RWPE2 (cell line): ENCODE measurements around the gene ACACB.
A peak's percentile ranks its signal among the peaks of the same experiment; 100 is the strongest.

Experiments
- ATAC-seq: fragments of 200-7000 bp; cut with Tn5 transposase; 3 replicates; pipeline ENCODE4 v1.9.1; 2021; ENCODE audit warnings: low read depth
- DNase-seq: peaks from one replicate; pipeline ENCODE4 v3.0.0-alpha.2; 2020; ENCODE audit warnings: low spot score
- H3K27ac ChIP-seq: fragments of 450-650 bp; 2 replicates; pipeline ENCODE4 v1.5.1; 2017; ENCODE audit warnings: mild to moderate bottlenecking; ENCODE audit not compliant: poor library complexity, severe bottlenecking
- H3K27me3 ChIP-seq: fragments of 250-450 bp; sonication (Bioruptor Pico); 2 replicates; pipeline ENCODE4 v1.5.1; 2021; ENCODE audit warnings: mild to moderate bottlenecking, moderate library complexity; ENCODE audit not compliant: insufficient read depth, poor library complexity, severe bottlenecking
- H3K36me3 ChIP-seq: fragments of 250-450 bp; sonication (Bioruptor Pico); 2 replicates; pipeline ENCODE4 v1.5.1; 2020; ENCODE audit warnings: low read depth, mild to moderate bottlenecking, moderate library complexity
- H3K4me1 ChIP-seq: fragments of 250-450 bp; sonication (Bioruptor Pico); 2 replicates; pipeline ENCODE4 v1.5.1; 2021; ENCODE audit warnings: mild to moderate bottlenecking, moderate library complexity; ENCODE audit not compliant: insufficient read depth, poor library complexity, severe bottlenecking
- H3K4me3 ChIP-seq: fragments of 250-450 bp; sonication (Bioruptor Pico); 2 replicates; pipeline ENCODE4 v1.5.1; 2021; ENCODE audit warnings: mild to moderate bottlenecking, moderate library complexity; ENCODE audit not compliant: severe bottlenecking
- H3K9me3 ChIP-seq: fragments of 250-450 bp; sonication (Bioruptor Pico); 2 replicates; pipeline ENCODE4 v1.5.1; 2021; ENCODE audit warnings: mild to moderate bottlenecking, moderate library complexity; ENCODE audit not compliant: severe bottlenecking
- TF ChIP-seq, protein P1 (sequence below): fragments of 450-650 bp; IDR thresholded peaks from one replicate; pipeline ENCODE4 v1.5.1; 2017; ENCODE audit warnings: mild to moderate bottlenecking, moderate library complexity; ENCODE audit not compliant: poor library complexity, severe bottlenecking

Gene ACACB

DNA sequence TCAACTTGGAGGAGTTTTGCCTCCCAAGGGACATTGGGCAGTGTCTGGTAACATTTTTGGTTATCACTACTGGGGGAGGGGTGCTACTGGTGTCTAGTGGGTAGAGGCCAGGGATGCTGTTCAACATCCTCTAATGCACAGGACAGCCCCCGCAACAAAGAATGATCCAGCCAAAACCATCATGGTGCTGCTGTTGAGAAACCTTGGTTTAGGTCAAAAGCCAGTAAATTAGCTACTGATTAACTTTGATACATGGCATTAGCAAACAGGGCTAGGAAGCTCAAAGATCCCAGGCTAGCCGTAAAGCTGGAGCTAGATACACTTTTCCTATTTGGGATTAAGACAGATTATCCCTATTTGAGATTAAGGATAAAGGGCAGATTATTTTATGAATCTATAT, 32.0 kb upstream of the ACACB start:
- peaks cover 2% of the 10 kb centered on the region for H3K4me1 ChIP-seq
- H3K27ac ChIP-seq = no peak overlapping the region
- no peak for ATAC-seq
- no peaks in the 10 kb centered on the region for H3K27me3 ChIP-seq
- TF ChIP-seq, protein P1, sequence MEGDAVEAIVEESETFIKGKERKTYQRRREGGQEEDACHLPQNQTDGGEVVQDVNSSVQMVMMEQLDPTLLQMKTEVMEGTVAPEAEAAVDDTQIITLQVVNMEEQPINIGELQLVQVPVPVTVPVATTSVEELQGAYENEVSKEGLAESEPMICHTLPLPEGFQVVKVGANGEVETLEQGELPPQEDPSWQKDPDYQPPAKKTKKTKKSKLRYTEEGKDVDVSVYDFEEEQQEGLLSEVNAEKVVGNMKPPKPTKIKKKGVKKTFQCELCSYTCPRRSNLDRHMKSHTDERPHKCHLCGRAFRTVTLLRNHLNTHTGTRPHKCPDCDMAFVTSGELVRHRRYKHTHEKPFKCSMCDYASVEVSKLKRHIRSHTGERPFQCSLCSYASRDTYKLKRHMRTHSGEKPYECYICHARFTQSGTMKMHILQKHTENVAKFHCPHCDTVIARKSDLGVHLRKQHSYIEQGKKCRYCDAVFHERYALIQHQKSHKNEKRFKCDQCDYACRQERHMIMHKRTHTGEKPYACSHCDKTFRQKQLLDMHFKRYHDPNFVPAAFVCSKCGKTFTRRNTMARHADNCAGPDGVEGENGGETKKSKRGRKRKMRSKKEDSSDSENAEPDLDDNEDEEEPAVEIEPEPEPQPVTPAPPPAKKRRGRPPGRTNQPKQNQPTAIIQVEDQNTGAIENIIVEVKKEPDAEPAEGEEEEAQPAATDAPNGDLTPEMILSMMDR = no peak
- H3K36me3 ChIP-seq = peaks cover 51% of the 10 kb centered on the region
- DNase-seq = no peak
- H3K4me3 ChIP-seq = no peak overlapping the region
- H3K9me3 ChIP-seq = no peaks in the 10 kb centered on the region

DNA sequence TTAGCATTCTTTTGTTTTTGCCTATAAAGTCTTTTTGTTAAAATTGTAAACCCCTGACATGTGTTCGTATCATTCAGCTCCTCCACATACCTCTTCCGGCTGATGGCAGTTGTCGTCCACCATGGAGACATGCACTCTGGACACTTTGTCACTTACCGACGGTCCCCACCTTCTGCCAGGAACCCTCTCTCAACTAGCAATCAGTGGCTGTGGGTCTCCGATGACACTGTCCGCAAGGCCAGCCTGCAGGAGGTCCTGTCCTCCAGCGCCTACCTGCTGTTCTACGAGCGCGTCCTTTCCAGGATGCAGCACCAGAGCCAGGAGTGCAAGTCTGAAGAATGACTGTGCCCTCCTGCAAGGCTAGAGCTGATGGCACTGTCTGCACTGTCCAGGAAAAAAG, 30.8 kb upstream of the ACACB start:
- Histone ChIP-seq H3K4me1 (peaks cover 2% of the 10 kb centered on the region), H3K27me3 (no peaks in the 10 kb centered on the region), H3K36me3 (peaks cover 62% of the 10 kb centered on the region), H3K4me3 (no peak overlapping the region), H3K27ac (no peak overlapping the region), H3K9me3 (no peaks in the 10 kb centered on the region)
- DNase-seq = no peak
- ATAC-seq = no peak
- TF ChIP-seq, protein P1 = no peak

DNA sequence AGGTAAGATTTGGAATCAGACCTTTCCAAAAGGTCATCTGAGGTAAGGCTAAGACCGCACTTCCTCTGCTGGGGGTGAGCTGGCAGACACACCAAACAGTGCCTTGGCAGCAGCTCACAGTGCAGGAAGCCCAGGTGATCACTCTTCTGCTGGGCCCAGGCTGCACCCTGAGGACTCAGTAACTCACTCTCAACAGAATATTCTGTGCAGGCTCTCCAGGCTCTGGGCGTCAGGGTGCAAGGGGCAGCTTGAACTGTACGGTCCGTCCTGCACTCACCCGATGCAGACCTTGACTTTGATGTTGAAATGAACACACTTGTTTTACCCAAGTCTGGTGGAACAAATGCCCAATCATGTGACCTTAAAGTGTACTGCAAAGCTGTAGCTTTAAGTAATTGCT, 29.1 kb upstream of the ACACB start:
- H3K36me3 ChIP-seq = peaks cover 74% of the 10 kb centered on the region
- ATAC-seq (0 out of 3 replicates have a peak, but pooled peaks have one; percentile 51), DNase-seq (no peak)
- H3K27me3 ChIP-seq = no peaks in the 10 kb centered on the region
- H3K9me3 ChIP-seq = no peaks in the 10 kb centered on the region
- H3K27ac ChIP-seq = no peak overlapping the region
- H3K4me3 ChIP-seq = no peak overlapping the region
- peaks cover 8% of the 10 kb centered on the region for H3K4me1 ChIP-seq
- TF ChIP-seq, protein P1 = no peak

DNA sequence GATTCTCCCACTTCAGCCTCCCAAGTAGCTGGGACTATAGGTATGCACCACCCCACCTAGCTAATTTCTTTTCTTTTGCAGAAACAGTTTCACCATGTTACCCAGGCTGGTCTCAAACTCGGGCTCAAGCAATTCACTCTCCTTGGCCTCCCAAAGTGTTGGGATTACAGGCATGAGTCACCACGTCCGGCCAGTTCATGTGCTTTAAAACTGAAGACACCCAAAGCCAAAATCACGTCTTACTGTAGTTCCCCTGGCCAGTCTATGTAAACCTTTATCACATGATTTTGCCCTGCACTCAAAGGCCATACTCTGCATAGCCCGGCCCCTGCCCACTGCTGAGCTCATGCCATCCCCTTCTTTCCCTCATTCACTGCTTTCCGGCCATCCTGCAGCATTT, 27.6 kb upstream of the ACACB start:
- Histone ChIP-seq H3K4me1 (peaks cover 9% of the 10 kb centered on the region), H3K27ac (no peak overlapping the region), H3K36me3 (peaks cover 69% of the 10 kb centered on the region), H3K9me3 (no peaks in the 10 kb centered on the region), H3K4me3 (no peak overlapping the region), H3K27me3 (no peaks in the 10 kb centered on the region)
- TF ChIP-seq, protein P1 = no peak
- no peak for ATAC-seq
- DNase-seq = no peak

DNA sequence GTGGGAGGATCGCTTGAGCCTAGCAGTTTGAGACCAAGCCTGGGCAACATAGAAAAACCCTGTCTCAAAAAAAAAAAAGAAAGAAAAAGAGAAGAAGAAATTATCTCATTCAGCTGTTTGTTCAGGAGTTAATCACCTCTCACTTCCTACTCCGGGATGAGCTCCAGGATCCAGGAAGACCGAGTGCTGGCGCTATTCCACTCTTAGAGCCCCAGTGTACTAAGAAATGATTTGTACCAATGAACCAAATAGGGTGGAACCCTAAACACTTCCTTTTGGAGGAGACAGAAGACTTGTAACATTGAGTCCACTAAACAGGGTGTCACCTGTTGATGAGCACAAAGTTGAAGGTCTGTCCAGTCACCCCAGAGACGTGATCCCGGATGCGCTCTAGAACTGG, 26.7 kb upstream of the ACACB start:
- TF ChIP-seq, protein P1 = no peak
- H3K27me3 ChIP-seq = no peaks in the 10 kb centered on the region

More for the DNA sequence above, 26.7 kb upstream of the ACACB start:
- H3K27ac ChIP-seq = no peak overlapping the region
- no peak for DNase-seq
- H3K4me3 ChIP-seq = no peak overlapping the region
- H3K36me3 ChIP-seq = peaks cover 67% of the 10 kb centered on the region
- ATAC-seq = no peak
- no peaks in the 10 kb centered on the region for H3K9me3 ChIP-seq
- H3K4me1 ChIP-seq = peaks cover 9% of the 10 kb centered on the region
